Activated T-cell treated with anti-CD3 and anti-CD28 coated beads for 48 hours (primary cell): ENCODE measurements around the gene FAM222B.
"Not testable (repeated sequence)": the region's sequence is repeated elsewhere in the genome, so short reads cannot be mapped to it uniquely, and the experiment has no call there.

Experiments
- DNase-seq: peaks from one replicate; pipeline ENCODE4 v3.0.0-alpha.2; 2020; ENCODE audit warnings: low read depth

Gene FAM222B

GRCh38 chr17:28744972-28745785 lies 97.4 kb downstream of the FAM222B start:
- DNase-seq = no peak

- peak; percentile 70 for DNase-seq
Measured at GRCh38 chr17:28744104-28744971, 98.3 kb downstream of the FAM222B start.

GRCh38 chr17:28743243-28744103 lies 99.1 kb downstream of the FAM222B start, which contains the start of gene TRAF4:
Gene TRAF4 (plus strand): TSS chr17:28744011. CDS start chr17:28744113, 102 bp downstream.
- peak; percentile 82 for DNase-seq

DNA sequence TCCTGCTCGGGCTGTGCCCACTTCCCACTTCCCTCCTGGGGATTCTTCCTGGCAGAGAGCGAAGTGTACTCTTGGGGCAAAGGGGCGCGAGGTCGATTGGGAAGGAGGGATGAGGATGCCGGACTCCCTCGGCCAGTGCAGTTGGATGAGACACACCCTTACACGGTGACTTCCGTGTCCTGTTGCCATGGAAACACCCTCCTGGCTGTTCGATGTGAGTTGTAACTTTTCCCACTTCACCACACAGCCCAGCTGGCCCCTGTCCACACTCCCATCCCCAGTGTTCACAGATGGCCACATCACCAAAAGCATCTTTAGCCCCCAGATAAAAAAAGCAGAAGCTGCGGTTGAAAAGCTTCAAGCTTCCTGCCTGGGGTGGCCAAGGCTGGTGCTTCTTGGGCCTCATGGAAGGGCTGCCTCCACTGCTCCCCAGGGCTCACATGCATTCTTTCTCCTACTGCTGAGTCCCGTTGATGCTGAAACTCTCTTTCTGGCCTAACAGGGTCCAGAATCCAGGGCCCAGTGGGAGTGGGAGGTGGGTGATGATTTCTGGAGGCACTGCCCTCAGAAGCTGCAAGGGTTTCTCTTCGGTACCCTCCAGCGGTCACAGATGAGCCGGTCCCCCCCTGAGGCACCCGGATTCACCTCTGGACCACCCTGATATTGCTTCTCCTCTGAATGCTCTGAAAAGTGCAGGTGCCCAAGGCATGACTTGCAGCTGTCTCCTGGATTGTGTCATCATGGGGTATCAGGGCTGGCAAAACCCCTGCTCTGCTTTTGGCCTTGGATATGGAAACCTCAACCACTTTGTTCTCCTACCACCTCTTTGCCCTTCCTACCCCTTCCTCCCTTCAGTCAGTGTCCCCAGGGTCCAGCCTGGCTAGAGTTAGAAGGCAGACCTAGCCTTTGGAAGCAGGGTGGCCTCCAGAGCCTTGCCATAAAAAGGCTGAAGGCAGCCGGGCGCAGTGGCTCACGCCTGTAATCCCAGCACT lies 100.9 kb downstream of the FAM222B start:
- no peak for DNase-seq

DNA sequence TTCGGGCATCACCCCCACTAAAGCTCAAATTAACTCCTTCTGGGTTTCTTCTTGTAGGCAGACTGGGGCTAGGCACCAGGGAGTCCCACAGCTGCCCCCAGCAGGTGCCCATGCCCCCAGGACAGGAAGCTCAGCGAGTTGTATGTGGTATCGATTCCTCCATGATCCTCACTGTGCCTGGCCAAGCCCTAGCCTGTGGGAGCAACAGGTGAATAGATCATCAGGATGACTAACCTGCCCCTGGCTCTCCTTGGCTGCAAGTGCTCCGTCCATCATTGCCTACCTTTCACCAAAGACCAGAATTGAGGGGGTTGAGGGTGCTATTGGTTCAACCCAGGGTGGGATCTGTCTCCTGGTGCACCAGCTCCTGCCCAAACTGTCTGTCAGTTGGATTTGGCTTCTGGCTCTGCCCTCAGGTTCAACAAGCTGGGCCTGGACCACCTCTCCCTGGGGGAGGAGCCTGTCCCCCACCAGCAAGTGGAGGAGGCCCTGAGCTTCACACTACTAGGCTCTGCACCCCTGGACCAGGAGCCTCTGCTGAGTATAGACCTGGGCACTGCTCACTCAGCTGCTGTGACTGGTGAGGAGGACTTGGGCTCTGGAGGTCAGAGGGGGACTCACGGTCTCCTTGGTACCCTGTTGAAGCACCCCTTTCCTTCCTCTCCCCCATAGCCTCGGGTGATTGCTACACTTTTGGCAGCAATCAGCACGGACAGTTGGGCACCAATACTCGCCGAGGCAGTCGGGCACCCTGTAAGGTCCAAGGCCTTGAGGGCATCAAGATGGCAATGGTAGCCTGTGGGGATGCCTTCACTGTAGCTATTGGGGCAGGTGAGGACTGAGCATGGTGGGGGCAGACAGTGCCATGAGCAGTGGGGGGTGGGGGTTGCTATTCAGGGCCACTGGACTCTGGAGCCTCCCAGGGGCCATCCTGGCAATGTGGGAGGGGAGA lies 101.9 kb downstream of the FAM222B start:
- no peak for DNase-seq

DNA sequence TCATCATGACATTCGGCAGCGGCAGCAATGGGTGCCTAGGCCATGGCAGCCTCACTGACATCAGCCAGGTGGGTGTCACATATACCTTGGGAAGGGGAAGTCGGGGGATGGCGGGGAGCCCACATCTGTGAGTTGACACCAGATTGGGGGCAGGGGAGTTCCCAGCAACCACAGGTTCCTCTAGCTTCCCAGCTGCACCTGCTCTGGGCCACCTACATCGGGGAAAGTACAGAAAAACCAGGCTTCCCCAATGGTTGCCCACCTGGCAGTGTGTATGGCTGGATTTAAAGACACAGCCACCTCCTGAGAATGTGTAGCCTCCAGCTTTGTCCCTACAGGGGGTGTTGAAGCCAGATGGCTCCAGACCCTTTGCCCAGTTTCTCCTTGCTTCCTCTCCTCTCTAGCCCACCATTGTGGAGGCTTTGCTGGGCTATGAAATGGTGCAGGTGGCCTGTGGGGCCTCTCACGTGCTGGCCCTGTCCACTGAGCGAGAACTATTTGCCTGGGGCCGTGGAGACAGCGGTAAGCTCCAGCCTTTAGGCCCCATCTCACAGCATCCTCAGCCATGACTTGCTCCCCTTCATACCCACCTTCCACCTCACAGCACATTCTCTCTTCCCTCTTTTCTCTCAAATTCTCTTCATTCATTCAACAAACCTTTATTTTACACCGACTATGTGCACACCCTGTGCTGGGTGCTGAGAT lies 103.8 kb downstream of the FAM222B start:
- DNase-seq = no peak

DNA sequence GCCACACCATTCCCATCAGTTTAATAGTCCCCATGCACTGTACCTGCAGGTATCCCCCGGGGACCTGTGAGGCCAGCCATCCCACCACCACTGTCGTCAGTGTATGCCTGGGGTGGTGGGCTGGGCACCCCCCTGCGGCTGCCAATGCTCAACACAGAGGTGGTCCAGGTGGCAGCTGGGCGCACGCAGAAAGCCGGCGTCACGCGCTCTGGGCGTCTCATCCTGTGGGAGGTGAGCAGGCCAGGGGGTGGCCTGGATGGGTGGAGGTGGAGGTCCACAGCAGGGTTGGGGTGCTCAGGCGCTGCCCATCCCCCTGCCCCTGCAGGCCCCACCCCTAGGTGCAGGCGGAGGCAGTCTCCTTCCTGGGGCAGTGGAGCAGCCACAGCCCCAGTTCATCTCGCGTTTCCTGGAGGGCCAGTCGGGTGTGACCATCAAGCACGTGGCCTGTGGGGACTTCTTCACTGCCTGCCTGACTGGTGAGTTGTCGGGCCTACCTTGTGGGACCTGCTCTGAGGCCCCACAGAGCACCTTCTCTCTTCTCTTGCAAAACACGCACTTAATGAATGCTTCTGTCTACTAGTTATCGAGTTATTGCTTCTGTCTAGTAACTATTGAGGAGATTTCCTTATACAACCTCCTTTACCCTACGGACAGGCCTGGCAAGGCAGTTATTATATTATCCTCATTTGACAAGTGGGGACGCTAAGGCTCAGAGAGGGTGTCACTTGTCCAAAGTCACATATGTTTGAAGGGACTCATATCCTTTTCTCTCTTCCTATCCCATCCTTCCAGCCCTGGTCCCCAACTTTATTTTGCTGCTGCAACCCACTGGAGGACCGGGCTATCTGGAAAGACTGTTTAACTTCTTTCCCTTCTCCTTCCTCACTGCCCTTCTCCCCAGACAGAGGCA lies 104.6 kb downstream of the FAM222B start:
- no peak for DNase-seq

DNA sequence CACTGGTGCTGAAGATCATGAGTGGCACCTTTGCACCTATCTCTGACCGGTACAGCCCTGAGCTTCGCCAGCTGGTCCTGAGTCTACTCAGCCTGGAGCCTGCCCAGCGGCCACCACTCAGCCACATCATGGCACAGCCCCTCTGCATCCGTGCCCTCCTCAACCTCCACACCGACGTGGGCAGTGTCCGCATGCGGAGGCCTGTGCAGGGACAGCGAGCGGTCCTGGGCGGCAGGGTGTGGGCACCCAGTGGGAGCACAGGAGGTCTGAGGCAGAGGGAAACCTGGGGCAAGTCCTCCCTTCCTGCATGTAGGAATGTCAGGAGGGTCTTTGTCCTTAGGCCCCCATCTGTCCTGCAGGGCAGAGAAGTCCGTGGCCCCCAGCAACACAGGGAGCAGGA lies 105.3 kb downstream of the FAM222B start:
- DNase-seq = no peak

DNA sequence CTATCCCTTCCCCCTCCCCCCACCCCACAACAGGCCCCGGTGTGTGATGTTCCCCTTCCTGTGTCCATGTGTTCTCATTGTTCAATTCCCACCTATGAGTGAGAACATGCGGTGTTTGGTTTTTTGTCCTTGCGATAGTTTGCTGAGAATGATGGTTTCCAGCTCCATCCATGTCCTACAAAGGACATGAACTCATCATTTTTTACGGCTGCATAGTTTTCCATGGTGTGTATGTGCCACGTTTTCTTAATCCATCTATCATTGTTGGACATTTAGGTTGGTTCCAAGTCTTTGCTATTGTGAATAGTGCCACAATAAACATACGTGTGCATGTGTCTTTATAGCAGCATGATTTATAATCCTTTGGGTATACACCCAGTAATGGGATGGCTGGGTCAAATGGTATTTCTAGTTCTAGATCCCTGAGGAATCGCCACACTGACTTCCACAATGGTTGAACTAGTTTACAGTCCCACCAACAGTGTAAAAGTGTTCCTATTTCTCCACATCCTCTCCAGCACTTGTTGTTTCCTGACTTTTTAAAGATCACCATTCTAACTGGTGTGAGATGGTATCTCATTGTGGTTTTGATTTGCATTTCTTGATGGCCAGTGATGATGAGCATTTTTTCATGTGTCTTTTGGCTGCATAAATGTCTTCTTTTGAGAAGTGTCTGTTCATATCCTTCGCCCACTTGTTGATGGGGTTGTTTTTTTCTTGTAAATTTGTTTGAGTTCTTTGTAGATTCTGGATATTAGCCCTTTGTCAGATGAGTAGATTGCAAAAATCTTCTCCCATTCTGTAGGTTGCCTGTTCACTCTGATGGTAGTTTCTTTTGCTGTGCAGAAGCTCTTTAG lies 106.4 kb downstream of the FAM222B start:
- not testable (repeated sequence) for DNase-seq

GRCh38 chr17:28735242-28735722 lies 107.3 kb downstream of the FAM222B start:
- no peak for DNase-seq

DNA sequence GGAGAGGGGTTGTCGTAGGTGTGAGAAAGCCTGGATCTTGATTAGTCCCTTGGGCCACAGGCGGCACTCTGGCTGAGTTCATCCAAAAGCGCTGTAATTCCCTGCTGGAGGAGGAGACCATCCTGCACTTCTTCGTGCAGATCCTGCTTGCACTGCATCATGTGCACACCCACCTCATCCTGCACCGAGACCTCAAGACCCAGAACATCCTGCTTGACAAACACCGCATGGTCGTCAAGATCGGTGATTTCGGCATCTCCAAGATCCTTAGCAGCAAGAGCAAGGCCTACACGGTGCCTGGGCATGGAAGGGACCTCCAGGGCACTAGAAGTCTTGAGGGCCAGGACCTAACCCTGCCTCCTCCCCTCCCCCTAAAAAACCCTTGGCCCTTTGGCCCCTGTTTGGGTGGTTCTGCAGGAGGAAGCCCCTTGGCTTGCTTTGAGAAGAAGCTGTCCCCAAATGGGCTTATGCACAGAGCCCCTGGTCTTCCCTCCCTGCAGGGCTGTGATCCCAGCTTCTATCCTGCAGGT lies 107.8 kb downstream of the FAM222B start:
- DNase-seq = no peak

GRCh38 chr17:28733346-28733745 lies 109.2 kb downstream of the FAM222B start:
- no peak for DNase-seq

- no peak for DNase-seq
Measured at GRCh38 chr17:28729950-28730330, 112.7 kb downstream of the FAM222B start.

- peak; percentile 97 for DNase-seq
Measured at GRCh38 chr17:28728364-28729200, 114.0 kb downstream of the FAM222B start, which contains the start of gene NEK8. Gene NEK8 (plus strand): TSS chr17:28728788. CDS start chr17:28728814, 26 bp downstream.
